ENCODE measurements around the gene TMEM52.

DNA sequence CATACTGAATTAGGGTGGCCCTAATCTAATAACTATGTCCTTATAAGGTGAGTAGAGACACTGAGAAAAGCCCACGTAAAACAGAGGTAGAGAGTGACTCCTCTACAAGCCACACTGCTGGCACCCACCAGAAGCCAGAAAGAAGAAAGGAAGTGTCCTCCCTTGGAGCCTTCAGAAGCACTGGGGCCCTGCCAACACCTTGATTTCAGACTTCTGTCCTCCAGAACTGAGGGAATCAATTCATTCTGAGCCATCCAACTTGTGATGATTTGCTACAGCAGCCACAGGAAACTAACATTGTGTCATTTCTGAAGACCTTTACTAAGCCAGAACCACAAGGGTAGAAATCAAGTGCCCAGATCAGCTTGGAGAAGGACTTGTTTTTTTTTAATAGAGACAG lies 43.1 kb downstream of the TMEM52 start:
- TF ChIP-seq, protein P1, sequence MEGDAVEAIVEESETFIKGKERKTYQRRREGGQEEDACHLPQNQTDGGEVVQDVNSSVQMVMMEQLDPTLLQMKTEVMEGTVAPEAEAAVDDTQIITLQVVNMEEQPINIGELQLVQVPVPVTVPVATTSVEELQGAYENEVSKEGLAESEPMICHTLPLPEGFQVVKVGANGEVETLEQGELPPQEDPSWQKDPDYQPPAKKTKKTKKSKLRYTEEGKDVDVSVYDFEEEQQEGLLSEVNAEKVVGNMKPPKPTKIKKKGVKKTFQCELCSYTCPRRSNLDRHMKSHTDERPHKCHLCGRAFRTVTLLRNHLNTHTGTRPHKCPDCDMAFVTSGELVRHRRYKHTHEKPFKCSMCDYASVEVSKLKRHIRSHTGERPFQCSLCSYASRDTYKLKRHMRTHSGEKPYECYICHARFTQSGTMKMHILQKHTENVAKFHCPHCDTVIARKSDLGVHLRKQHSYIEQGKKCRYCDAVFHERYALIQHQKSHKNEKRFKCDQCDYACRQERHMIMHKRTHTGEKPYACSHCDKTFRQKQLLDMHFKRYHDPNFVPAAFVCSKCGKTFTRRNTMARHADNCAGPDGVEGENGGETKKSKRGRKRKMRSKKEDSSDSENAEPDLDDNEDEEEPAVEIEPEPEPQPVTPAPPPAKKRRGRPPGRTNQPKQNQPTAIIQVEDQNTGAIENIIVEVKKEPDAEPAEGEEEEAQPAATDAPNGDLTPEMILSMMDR (conservative IDR thresholded peaks at IDR 0.05 in 1 of 2, IDR thresholded peaks at IDR 0.05 in 1 of 2; ENCODE audit: extremely low read depth in 1 of 2, insufficient read depth in 1 of 2, low read depth in 1 of 2, low read length in 2 of 2): no peak
- TF ChIP-seq EZH2 (IDR thresholded peaks at IDR 0.05; ENCODE audit: borderline replicate concordance, low read length): no peak
